ENCODE results near the gene PBX3. TPM values are rescaled to one million over a fixed set of nuclear protein-coding genes. Genes with fewer than 3 reads are reported as not detected.

The PBX3 gene
- total and polyA plus RNA-seq, 7 donors = 4.2 to 12.7 (median 6.6) TPM

DNA sequence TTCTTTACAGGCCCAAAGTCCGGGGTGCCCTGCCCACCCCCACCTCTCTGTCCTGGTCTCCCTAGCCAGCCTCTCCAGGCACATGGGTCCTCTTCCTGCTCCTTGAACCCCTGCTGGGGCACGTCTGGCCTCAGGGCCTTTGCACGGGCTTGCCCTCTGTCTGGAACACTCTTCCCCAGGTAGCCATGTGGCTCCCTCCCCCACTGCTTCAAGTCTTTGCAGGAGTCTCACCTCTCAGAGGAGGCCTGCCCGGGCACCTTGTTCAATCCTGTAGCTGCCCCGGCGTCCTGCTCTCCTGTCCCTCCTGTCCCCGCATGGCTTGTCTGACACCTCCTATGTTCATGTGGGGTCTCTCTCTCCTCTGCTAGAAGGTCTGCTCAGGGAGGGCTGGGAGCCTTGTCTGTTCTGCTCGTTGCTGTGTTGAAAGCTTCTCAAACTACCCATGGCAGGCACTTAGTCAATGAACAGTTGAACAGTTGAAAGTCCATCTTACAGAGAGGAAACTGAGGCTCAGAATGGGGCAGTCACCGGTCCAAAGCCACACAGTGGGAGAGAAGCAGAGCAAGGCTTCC, 241.4 kb downstream of the PBX3 start:
- no peaks in the 10 kb centered on the region for H3K9me3 ChIP-seq
- intact Hi-C loops (cut with DNase I) = no loop called here
- ATAC-seq (no peak), DNase-seq (peak in 1 of 2 donors; percentile 18)
- TF ChIP-seq CTCF (IDR thresholded peaks at IDR 0.05) = no peak
- H3K4me3 ChIP-seq = no peak overlapping the region
- no peaks in the 10 kb centered on the region for H3K36me3 ChIP-seq (ENCODE audit: insufficient read depth in 1 of 2, low read depth in 1 of 2)
- 80 to 86% (median 83%) methylated on average over 9 of the region's 9 CpGs for WGBS, 3 donors
- no peak overlapping the region for H3K27ac ChIP-seq
- no peaks in the 10 kb centered on the region for H3K4me1 ChIP-seq
- H3K27me3 ChIP-seq (ENCODE audit: insufficient read depth in 3 of 3, low read length in 2 of 3) = peaks cover 0 to under 1% (median 0%) of the 10 kb centered on the region in 3 donors

DNA sequence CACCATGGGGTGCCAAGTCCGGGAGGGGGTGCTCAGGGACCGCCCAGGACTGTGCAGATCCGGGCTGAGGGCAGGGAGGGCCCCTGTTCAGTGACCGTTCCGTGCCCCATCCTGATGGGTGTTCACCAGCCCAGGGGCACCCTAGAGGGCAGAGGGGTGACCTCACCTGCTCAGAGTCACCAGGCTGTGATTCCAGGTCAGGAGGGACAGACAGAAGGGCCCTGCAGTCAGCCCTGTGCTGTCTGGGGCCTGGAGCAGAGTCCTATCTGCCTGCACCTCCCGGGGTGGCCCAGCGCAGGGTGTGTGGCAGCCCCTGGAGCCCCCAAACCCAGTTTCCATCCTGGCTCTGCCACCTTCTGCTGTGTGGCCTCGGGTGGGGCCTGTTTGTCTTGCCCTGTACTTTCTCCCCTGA, 241.9 kb downstream of the PBX3 start:
- no peaks in the 10 kb centered on the region for H3K36me3 ChIP-seq (ENCODE audit: insufficient read depth in 1 of 2, low read depth in 1 of 2)
- no peak overlapping the region for H3K27ac ChIP-seq
- no peak for TF ChIP-seq CTCF (IDR thresholded peaks at IDR 0.05)
- DNase-seq (peak in 1 of 2 donors; percentile 38), ATAC-seq (no peak)
- WGBS, 3 donors = 77 to 84% (median 80%) methylated on average over 6 to 8 of the region's 8 CpGs
- no peaks in the 10 kb centered on the region for H3K4me1 ChIP-seq
- intact Hi-C loops (cut with DNase I) = no loop called here
- H3K4me3 ChIP-seq = no peak overlapping the region
- no peaks in the 10 kb centered on the region for H3K9me3 ChIP-seq
- H3K27me3 ChIP-seq (ENCODE audit: insufficient read depth in 3 of 3, low read length in 2 of 3) = no peaks in the 10 kb centered on the region

GRCh38 chr9:125989524-125990180, 242.5 kb downstream of the PBX3 start:
- Histone ChIP-seq H3K9me3 (no peaks in the 10 kb centered on the region), H3K4me3 (no peak overlapping the region), H3K36me3 (ENCODE audit: insufficient read depth in 1 of 2, low read depth in 1 of 2) (no peaks in the 10 kb centered on the region), H3K4me1 (no peaks in the 10 kb centered on the region), H3K27me3 (ENCODE audit: insufficient read depth in 3 of 3, low read length in 2 of 3) (no peaks in the 10 kb centered on the region), H3K27ac (no peak overlapping the region)
- no peak for ATAC-seq
- 82 to 90% (median 84%) methylated on average over 10 to 12 of the region's 12 CpGs for WGBS, 3 donors
- intact Hi-C loops (cut with DNase I) = no loop called here
- DNase-seq = peak in 1 of 2 donors; percentile 39
- TF ChIP-seq CTCF (IDR thresholded peaks at IDR 0.05) = no peak

DNA sequence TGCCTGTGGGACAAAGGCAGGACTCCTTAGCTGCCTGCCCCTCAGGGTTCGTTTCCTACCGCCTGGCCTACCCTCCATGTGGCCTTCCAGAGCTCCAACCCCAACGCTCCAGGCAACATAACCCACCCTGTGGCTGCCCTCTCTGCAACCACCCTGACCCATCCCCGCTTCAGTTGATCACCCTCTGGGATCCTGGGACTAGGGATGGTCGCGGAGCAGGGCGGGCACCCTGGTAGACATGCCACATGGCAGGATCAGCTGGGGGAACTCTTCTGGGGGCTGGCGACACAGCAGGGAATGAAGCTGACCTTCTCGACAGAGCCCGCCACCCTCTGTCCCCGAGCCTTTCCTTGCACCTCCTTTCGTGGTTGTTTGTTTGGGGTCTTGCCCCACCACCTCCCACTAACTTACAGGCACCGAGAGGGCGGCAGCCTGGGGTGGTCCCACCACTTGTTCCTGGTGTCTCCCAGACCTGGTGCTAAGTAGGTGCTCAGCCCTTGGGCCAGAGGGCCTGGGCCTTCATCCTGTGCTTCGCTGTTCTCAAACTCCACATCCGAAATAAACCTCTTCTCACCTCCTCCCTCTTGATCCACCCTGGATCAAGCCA, 243.1 kb downstream of the PBX3 start:
- DNase-seq (peak in 1 of 2 donors; percentile 35), ATAC-seq (no peak)
- Histone ChIP-seq H3K36me3 (ENCODE audit: insufficient read depth in 1 of 2, low read depth in 1 of 2) (no peaks in the 10 kb centered on the region), H3K27me3 (ENCODE audit: insufficient read depth in 3 of 3, low read length in 2 of 3) (no peaks in the 10 kb centered on the region), H3K27ac (no peak overlapping the region), H3K4me1 (no peaks in the 10 kb centered on the region), H3K4me3 (no peak overlapping the region), H3K9me3 (no peaks in the 10 kb centered on the region)
- intact Hi-C loops (cut with DNase I) = no loop called here
- WGBS, 3 donors = 89 to 91% (median 90%) methylated on average over 16 of the region's 16 CpGs
- TF ChIP-seq CTCF (IDR thresholded peaks at IDR 0.05) = no peak

Data from psoas muscle (tissue), 8 donors.